Tongue (tissue), 2 donors: Measurements from ENCODE around the gene SBF2. TPM values are rescaled to one million over a fixed set of nuclear protein-coding genes. Genes with fewer than 3 reads are reported as not detected.
A peak's percentile ranks its signal among the peaks of the same experiment; 100 is the strongest.
"Not testable (repeated sequence)": the region's sequence is repeated elsewhere in the genome, so short reads cannot be mapped to it uniquely, and the experiment has no call there.

Experiments
- DNase-seq: peaks from one replicate; pipeline ENCODE4 v3.0.0-alpha.2; 2015
- total RNA-seq: library from RNA; depleted of rRNA; stranded (reverse); fragments of >200 nt; gene quantifications from one replicate; pipeline ENCODE4 v1.2.3, GENCODE V29; 2014

SBF2 gene
- total RNA-seq, 1 donor from 2014 or later: 54.8 TPM

- no peak for DNase-seq
These were observed 531.5 kb downstream of the SBF2 start for GRCh38 chr11:9762531-9762930.

- DNase-seq: no peak
These were observed 532.5 kb downstream of the SBF2 start for GRCh38 chr11:9761441-9761945.

- DNase-seq: peak; percentile 84
These were observed 533.8 kb downstream of the SBF2 start for GRCh38 chr11:9760193-9760575.

- no peak for DNase-seq
These were observed 534.4 kb downstream of the SBF2 start for GRCh38 chr11:9759519-9760192.

GRCh38 chr11:9758637-9759518 lies 535.1 kb downstream of the SBF2 start:
- peak; percentile 81 for DNase-seq

- peak; percentile 89 for DNase-seq
These were observed 536.0 kb downstream of the SBF2 start for GRCh38 chr11:9757809-9758636.

GRCh38 chr11:9756878-9757277 lies 537.1 kb downstream of the SBF2 start:
- DNase-seq: no peak

GRCh38 chr11:9756461-9756860 lies 537.6 kb downstream of the SBF2 start:
- DNase-seq: no peak

GRCh38 chr11:9755561-9756185 lies 538.3 kb downstream of the SBF2 start:
- no peak for DNase-seq

GRCh38 chr11:9754010-9754471 lies 540.0 kb downstream of the SBF2 start:
- DNase-seq: no peak

- DNase-seq: no peak
These were observed 541.0 kb downstream of the SBF2 start for GRCh38 chr11:9753021-9753420.

- no peak for DNase-seq
These were observed 541.9 kb downstream of the SBF2 start for GRCh38 chr11:9752091-9752490.

GRCh38 chr11:9750551-9750950 lies 543.5 kb downstream of the SBF2 start:
- DNase-seq: no peak

- peak; percentile 67 for DNase-seq
These were observed 545.6 kb downstream of the SBF2 start for GRCh38 chr11:9748361-9748970.

GRCh38 chr11:9747828-9748227 lies 546.2 kb downstream of the SBF2 start:
- no peak for DNase-seq

- no peak for DNase-seq
These were observed 546.8 kb downstream of the SBF2 start for GRCh38 chr11:9747229-9747628.

GRCh38 chr11:9745411-9746211 lies 548.4 kb downstream of the SBF2 start:
- no peak for DNase-seq

GRCh38 chr11:9743512-9743911 lies 550.5 kb downstream of the SBF2 start:
- DNase-seq: not testable (repeated sequence)

- DNase-seq: no peak
These were observed 552.8 kb downstream of the SBF2 start for GRCh38 chr11:9741260-9741659.

GRCh38 chr11:9740202-9740883 lies 553.7 kb downstream of the SBF2 start:
- no peak for DNase-seq
